HG02623 (cell line): ENCODE measurements around the gene SYT7.

Experiments used
- ATAC-seq: cut with Tn5 transposase; IDR thresholded peaks from one replicate; pipeline ENCODE4 v1.9.1; 2021; ENCODE audit warnings: moderate library complexity; ENCODE audit not compliant: unreplicated experiment

The SYT7 gene

DNA sequence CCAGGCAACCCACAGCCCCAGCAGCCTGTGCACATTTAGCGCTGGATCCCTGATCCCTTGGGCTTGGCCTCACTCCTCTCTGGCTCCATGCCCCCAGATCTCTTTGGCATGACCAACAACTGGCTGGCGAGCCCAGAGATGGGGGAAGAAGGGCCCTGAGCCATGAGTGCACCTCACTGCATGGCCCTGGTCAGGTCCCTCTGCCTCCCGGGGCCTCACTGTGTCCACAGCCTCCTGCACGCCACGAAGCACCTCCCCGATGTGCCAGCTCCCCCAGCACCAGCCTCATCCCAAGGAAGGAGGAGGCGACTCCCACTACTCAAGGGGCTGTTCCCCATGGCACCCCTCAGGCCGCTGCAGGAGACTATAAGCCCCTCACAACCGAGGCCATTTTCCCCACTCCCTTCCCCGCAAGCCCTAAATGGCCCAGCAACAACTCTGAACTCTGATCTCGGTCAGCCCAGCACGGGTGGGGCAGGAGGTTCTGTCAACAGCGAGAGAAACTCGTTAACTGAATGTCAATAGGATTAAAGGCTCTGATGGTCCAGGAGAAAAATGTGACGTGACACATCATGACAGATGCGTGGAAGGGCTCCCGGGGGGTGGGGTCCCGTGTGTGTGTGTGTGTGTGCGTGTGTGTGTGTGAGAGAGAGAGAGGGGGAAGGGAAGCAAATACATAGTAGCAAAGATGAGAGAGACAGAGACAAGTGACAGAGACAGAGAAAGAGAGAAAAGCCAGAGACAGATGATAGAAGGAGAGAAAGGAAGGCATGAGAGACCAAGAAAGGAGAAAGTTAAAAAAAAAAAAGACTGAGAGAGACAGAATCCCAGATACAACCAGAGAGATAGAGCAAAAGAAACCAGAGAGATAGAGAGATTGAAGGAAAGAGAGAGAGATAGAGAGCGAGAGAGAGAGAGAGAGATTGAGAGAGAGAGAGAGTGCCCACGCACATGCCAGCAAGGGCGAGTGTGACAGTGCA is 28.4 kb upstream of the SYT7 start:
- no peak for ATAC-seq

GRCh38 chr11:61607920-61608599 is 27.2 kb upstream of the SYT7 start:
- no peak for ATAC-seq

DNA sequence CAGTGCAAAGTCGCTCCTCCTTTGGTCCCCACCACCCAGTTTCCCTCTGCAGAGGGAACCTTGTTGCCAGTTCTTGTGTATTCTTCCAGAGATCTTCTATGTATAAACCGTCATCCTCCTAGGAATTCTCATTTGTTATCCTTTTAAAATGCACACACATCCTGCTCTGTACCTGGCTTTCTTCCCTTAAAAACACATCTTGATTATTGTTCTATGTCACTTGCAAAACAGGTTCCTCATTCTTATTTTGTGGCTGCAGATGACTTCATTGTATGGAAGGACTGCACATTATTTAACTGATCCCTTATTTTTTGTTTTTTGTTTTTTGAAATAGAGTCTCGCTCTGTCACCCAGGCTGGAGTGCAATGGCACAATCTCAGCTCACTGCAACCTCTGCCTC is 26.6 kb upstream of the SYT7 start:
- no peak for ATAC-seq

DNA sequence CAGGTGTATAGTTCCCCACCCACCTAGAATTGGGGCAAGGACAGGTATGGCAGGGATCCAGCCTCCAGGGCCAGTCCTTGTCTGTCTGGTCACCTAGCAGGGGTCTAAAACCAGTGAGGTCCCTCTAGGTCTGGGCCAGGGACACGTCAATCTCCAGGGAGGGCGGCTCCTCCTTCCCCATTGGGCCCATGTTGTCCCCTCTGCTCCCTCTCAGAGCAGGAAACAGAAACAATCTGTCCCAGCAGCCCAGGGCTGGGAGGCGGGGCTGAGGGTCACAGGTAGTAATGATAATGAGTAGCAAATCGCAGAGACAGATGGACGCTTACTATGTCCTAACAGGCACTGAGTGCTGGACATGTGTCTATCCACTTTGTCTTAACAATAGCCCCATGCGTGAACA is 22.8 kb upstream of the SYT7 start:
- ATAC-seq: no peak

GRCh38 chr11:61602775-61603569 is 22.1 kb upstream of the SYT7 start:
- ATAC-seq: no peak

DNA sequence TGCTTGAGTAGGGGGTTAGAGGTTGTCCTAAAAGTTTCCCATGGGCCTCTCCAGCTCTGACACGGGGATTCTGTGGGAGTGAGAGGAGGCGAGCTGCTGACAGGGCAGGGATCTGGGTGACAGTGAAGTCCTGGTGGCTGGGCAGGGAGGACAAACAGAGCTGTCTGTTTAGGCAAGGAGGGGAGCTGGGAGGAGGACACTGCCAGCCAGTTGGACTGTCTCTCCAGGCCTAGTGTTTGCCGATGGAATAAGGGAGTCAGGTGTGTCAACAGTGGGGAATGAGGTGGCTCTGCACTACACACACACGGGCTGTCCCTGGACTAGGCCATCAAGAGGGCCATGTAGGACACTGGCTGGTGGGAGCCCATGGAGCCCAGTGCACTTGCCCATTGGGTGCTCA is 20.6 kb upstream of the SYT7 start:
- no peak for ATAC-seq

GRCh38 chr11:61599968-61600710 is 19.3 kb upstream of the SYT7 start:
- no peak for ATAC-seq

- ATAC-seq: no peak
These were observed 18.3 kb upstream of the SYT7 start for GRCh38 chr11:61598886-61599868.

DNA sequence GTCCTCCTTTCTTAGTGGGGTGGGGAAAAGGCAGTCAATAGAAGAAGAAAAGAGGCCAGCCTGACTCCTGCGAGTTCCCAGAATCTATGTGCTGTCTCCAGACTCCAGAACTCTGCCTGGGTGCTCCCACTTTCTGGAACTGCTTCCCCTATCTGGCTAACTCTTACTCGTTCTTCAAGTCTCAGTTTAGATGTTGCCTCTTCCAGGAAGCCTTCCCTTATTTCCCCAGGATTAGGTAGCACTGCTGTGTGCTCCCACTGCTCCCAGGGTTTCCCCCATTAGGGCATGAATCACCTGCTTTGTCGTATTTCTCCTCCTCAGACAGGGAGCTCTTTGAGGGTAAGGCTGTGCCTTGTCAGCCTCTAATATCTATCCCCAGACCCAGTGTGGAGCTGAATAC is 17.5 kb upstream of the SYT7 start:
- no peak for ATAC-seq

DNA sequence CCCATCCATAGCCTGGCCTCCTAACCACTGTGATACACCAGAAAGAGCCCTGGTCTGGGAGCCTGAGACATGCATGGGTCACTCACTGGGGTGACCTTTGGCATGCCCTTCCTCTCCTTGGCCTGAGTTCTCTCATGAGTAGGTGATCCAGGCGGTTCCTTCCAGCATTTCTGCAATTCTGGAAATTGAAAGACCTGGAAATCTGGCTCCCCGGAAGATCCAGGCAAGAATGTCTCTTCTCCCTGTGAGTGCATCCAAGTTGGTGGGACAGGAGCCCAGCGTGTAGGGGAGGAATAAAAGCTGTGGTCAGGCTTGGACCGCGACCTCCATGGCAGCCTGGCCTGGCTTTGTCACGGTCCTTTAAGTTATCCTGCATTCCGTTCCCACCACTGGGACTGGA is 16.1 kb upstream of the SYT7 start:
- ATAC-seq: no peak

DNA sequence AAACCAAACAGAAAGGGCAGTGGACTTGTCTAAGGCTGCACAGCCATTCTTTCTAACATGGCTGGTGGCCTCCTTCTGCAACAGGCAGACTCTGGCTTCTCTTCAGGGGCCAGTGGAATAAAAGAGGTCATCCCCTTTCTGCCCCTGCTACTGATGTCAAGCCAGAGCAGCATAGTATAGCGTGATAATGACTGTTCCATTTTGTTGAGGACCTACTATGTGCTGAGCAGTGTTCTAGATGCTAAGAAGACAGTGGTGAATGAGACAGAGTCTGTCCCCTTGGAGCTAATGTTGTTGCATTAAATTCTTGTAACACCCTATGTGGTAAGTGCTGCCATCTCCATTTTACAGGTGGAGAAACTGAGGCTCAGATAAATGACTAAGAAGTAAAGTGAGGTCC is 15.7 kb upstream of the SYT7 start:
- no peak for ATAC-seq

- no peak for ATAC-seq
These were observed 14.0 kb upstream of the SYT7 start for GRCh38 chr11:61594907-61595257.

GRCh38 chr11:61593151-61593550 is 12.3 kb upstream of the SYT7 start:
- no peak for ATAC-seq

GRCh38 chr11:61592176-61592575 is 11.3 kb upstream of the SYT7 start:
- no peak for ATAC-seq

GRCh38 chr11:61589961-61590360 is 9.1 kb upstream of the SYT7 start:
- no peak for ATAC-seq

DNA sequence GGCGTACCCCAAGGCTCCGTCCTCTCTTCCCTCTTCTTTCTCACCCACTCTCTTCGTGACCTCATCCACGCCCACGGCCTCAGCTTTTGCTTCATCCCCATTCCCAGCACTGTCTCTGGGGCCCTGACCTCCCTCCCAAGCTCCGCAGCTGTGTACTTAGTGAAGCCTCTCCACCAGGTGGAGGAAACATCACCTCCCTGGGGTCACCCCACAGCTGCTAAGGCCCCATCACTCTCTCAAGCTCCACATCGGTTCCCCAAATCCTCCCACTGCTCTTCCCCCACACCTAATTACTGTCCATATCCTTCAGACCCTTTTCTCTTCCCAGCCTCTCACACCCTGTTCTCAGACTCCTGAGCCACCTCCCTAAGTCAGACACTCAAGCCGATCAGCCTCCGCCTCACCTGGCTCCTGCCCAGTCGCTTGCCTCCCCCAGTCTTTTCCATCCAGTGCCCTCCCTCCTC is 7.9 kb upstream of the SYT7 start:
- no peak for ATAC-seq

DNA sequence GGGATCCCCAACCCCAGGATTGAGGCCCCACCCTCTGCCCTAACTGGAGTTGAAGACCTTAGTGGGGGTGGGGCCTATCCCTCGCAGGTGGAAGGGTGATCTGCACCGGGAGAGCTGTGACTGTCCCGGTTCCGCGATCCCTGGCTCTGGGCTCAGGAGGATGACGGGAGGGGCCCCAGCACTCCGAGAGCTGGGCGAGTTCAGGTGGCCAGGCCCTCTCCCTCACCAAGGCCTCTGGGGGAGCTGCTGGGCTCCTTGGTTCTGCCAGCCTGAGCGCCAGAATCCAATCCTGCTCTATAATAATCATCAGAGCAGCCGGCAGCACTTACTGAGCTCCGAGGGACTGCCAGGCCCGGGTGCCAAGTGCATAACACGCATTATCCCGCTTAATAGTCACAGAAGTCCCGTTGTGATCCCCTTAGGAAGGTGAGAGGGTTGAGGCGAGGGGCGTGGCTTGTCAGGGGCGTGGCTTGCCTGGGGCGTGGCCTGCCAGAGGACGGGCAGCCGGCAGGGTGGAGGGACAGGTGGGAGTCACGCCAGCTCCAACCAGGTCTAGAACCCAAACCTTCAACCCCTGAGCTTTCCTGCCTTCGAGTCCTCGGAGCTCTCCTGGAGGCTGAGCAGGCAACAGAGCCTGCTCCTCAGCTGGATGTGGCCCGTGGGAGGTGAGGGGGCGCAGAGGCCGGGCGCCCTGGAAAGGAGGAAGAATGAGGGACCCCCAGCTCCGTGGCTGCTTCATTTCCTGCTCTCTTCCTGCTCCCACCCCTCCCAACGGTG is 7.3 kb upstream of the SYT7 start:
- ATAC-seq: no peak

GRCh38 chr11:61587541-61587941 is 6.7 kb upstream of the SYT7 start:
- ATAC-seq: no peak
